Transverse colon (tissue), 4 donors: ENCODE measurements around the gene LALBA. TPM values are rescaled to one million over a fixed set of nuclear protein-coding genes. Genes with fewer than 3 reads are reported as not detected.
"Not testable (repeated sequence)": the region's sequence is repeated elsewhere in the genome, so short reads cannot be mapped to it uniquely, and the experiment has no call there.

Experiments used
- DNase-seq: peaks from one replicate; pipeline ENCODE4 v3.0.0-alpha.2; 2019
- H3K27ac ChIP-seq, 4 donors: fragments of 200-600 bp; sonication (generic); 2 replicates each; pipeline ENCODE4 v1.5.1; 2016 to 2018; ENCODE audit warnings: inconsistent platforms in 4 of 4
- H3K27me3 ChIP-seq: fragments of 200-600 bp; sonication (generic); 2 replicates; pipeline ENCODE4 v1.5.1; 2017; ENCODE audit warnings: inconsistent platforms
- H3K36me3 ChIP-seq, 4 donors: fragments of 200-600 bp; sonication (generic); 2 replicates each; pipeline ENCODE4 v1.5.1; 2017 to 2019; ENCODE audit warnings: inconsistent platforms in 4 of 4
- H3K4me1 ChIP-seq, 4 donors: fragments of 200-600 bp; sonication (generic); 2 replicates each; pipeline ENCODE4 v1.5.1; 2017 to 2020; ENCODE audit warnings: inconsistent platforms in 4 of 4
- H3K4me3 ChIP-seq, 4 donors: fragments of 200-600 bp; sonication (generic); 1 replicate in 1 of 4; 2 replicates in 3 of 4; pipeline versions ENCODE4 v1.5.1 to v1.6.1; 2017 to 2019; ENCODE audit warnings: inconsistent platforms in 4 of 4
- H3K9me3 ChIP-seq, 2 donors: fragments of 200-600 bp; sonication (generic); 2 replicates each; pipeline ENCODE4 v1.5.1; 2017 to 2019; ENCODE audit warnings: inconsistent platforms in 2 of 2
- CTCF ChIP-seq, 5 experiments: fragments of 200-600 bp in 3 of 5; fragments of 450-650 bp in 2 of 5; sonication (generic) in 3 of 5; IDR thresholded peaks; 1 replicate in 2 of 5; 2 replicates in 3 of 5; pipeline ENCODE4 v1.5.1; 2016 to 2017; ENCODE audit warnings: antibody characterized with exemption in 5 of 5, inconsistent platforms in 3 of 5, mild to moderate bottlenecking in 2 of 5, moderate library complexity in 1 of 5
- EP300 ChIP-seq: sonication (generic); formaldehyde crosslinking; IDR thresholded peaks from one replicate; pipeline ENCODE4 v1.6.1; 2017; ENCODE audit warnings: antibody characterized with exemption, low read depth
- POLR2A ChIP-seq: fragments of 450-650 bp; IDR thresholded peaks from one replicate; pipeline ENCODE4 v1.6.1; 2016; ENCODE audit warnings: antibody characterized with exemption, mild to moderate bottlenecking, moderate library complexity
- POLR2AphosphoS5 ChIP-seq, 3 donors: sonication (generic); formaldehyde crosslinking; IDR thresholded peaks; one replicate each; pipeline ENCODE4 v1.6.1; 2016; ENCODE audit warnings: antibody characterized with exemption in 3 of 3
- WGBS, 2 donors: methylation state at CpG; one replicate each; pipeline ENCODE4 v1.1.5; 2018; ENCODE audit warnings: low coverage in 1 of 2; 5-methylcytosine and 5-hydroxymethylcytosine counted together
- in situ Hi-C, 4 donors: fragments of 200-750 bp; cut with MboI; loops; one replicate each; pipeline versions ENCODE4 v1.15.0 to v1.15.1; 2017; ENCODE audit warnings: low sequenced_read_pairs in 3 of 4, low pct_ligation_motif_present in 1 of 4, low pct_unique_long_range_greater_than_20kb in 1 of 4
- intact Hi-C: fragments of 100-400 bp; cut with DNase I; formaldehyde crosslinking; loops from one replicate; pipeline ENCODE4 v1.15.1; 2023; ENCODE audit warnings: low total_unique reads
- total RNA-seq, 4 donors: library from RNA; depleted of rRNA; stranded (reverse); fragments of >200 nt; gene quantifications; one replicate each; pipeline ENCODE4 v1.1.0, GENCODE V29; 2016

The LALBA gene
- total RNA-seq, 4 donors from 2014 or later = not detected

DNA sequence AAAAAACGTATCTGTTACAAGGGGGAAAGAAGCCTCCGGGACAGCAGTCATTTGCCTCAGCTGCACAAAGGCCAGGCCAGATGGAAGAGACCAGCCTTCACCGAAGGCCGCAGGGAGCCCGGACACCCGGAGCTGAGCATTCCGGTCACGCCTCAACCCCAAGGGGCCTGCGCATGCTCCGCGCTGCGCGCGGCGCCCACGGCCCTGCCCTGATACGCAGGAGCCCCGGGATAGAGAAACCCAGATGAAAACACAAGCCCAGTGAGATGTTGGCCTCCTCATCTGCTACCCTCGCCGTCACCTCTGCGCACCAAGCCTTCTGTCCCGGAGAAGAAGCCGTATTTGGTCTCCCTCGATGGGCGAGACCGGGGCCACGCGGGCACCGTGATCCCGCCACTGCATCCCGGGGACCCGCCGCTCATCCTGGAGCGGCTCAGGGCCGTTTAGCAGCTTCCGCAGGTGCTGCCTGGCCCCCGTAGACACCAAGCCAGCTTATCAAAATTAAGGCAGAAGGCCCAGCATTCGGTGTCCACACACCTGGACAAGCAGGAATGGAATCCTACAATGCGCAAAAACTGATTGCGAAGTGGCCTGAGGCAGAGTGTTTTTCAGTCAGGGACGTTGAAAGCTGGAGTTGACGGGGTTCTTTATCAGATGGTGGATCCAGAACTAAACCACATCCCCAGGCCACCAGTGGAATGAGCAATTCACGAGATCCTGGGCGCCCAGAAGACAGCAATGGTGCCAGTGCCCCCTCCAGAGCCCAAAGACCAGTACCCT is 41.8 kb downstream of the LALBA start:
- no peak overlapping the region for H3K27ac ChIP-seq
- peaks cover 3% of the 10 kb centered on the region for H3K27me3 ChIP-seq
- H3K4me3 ChIP-seq = no peak overlapping the region
- H3K9me3 ChIP-seq = no peaks in the 10 kb centered on the region
- no peaks in the 10 kb centered on the region for H3K36me3 ChIP-seq
- H3K4me1 ChIP-seq = no peaks in the 10 kb centered on the region
- no peak for TF ChIP-seq CTCF (IDR thresholded peaks at IDR 0.05)
- TF ChIP-seq POLR2AphosphoS5 (IDR thresholded peaks at IDR 0.05) = no peak
- TF ChIP-seq EP300 = no peak
- no peak for TF ChIP-seq POLR2A
- in situ Hi-C loops = no loop called here
- DNase-seq = no peak
- WGBS, 2 donors = 68 to 94% methylated on average over 5 to 44 of the region's 44 CpGs
- intact Hi-C loops = no loop called here

GRCh38 chr12:48525332-48525731 is 44.5 kb downstream of the LALBA start, which contains the start of gene OR8S1:
TSS of gene OR8S1 (plus strand) at chr12:48525632. CDS start at chr12:48525632, 0 bp downstream.
- intact Hi-C loops (no loop called here), in situ Hi-C loops (no loop called here)
- H3K4me3 ChIP-seq = no peak within 1 kb of the TSS
- no peaks in the 10 kb centered on the region for H3K36me3 ChIP-seq
- DNase-seq = no peak
- no peaks in the 10 kb centered on the region for H3K9me3 ChIP-seq
- peaks cover 3% of the 10 kb centered on the region for H3K27me3 ChIP-seq
- 73 to 75% methylated on average over 2 to 5 of the region's 5 CpGs for WGBS, 2 donors
- H3K4me1 ChIP-seq = no peaks in the 10 kb centered on the region
- TF ChIP-seq POLR2A (no peak), EP300 (no peak), POLR2AphosphoS5 (IDR thresholded peaks at IDR 0.05) (no peak), CTCF (IDR thresholded peaks at IDR 0.05) (no peak)
- no peak within 1 kb of the TSS for H3K27ac ChIP-seq

DNA sequence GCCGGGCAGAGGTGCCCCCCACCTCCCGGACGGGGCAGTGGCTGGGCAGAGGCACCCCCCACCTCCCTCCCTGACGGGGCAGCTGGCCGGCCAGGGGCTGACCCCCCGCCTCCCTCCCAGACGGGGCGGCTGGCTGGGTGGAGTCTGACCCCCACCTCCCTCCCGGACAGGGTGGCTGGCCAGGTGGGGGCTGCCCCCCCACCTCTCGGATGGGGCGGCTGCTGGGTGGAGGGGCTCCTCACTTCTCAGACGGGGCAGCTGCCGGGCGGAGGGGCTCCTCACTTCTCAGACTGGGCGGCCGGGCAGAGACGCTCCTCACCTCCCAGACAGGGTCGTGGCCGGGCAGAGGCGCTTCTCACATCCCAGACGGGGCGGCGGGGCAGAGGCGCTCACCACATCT is 49.5 kb downstream of the LALBA start:
- WGBS, 2 donors = 91% methylated on average over 15 of the region's 24 CpGs; no CpG with 5 or more reads in 1 of the 2 donors
- H3K4me1 ChIP-seq, H3K27ac ChIP-seq, H3K27me3 ChIP-seq, H3K4me3 ChIP-seq, DNase-seq, H3K36me3 ChIP-seq, in situ Hi-C loops, H3K9me3 ChIP-seq, intact Hi-C loops: not testable (repeated sequence)

Other genes with a start within 250 kb of the LALBA start
- gene ZNF641, start 219.1 kb downstream of the LALBA start, total RNA-seq = 10 to 100 TPM; 11.5 to 27.7 (median 15.2) TPM
- gene ANP32D, start 97.5 kb downstream of the LALBA start, total RNA-seq = not detected
- gene C12orf54, start 87.5 kb downstream of the LALBA start, total RNA-seq = under 1 TPM in 1 of 4 donors, not detected in 3; 0.95 TPM
- not detected for gene OR8S1, start 44.4 kb downstream of the LALBA start, total RNA-seq
- 10 to 100 TPM; 12.7 to 80.8 (median 39.7) TPM for gene KANSL2, start 112.2 kb upstream of the LALBA start, total RNA-seq
- 10 to 100 TPM in 3 of 4 donors, 1 to 10 TPM in 1; 10.0 to 29.4 (median 23.6) TPM for gene CCNT1, start 146.7 kb upstream of the LALBA start, total RNA-seq
- gene ADCY6, start 219.0 kb upstream of the LALBA start, total RNA-seq = 100 to 1,000 TPM; 112 to 170 (median 115) TPM
- 10 to 100 TPM; 20.6 to 53.5 (median 47.1) TPM for gene CACNB3, start 248.4 kb upstream of the LALBA start, total RNA-seq